SK-N-SH (cell line): ENCODE results near the gene PIEZO2. TPM values are rescaled to one million over a fixed set of nuclear protein-coding genes. Genes with fewer than 3 reads are reported as not detected.

ENCODE experiments used
- CTCF ChIA-PET: fragments of 300-600, 350-600 bp; formaldehyde crosslinking; extraction: SDS; loops from one replicate; lab custom pipeline; 2021; lab: Yijun Ruan, JAX
- POLR2A ChIA-PET: fragments of 350-600 bp; sonication (Branson Sonifier 250); formaldehyde crosslinking; extraction: SDS; loops from one replicate; lab custom pipeline; 2020; ENCODE audit warnings: antibody characterized with exemption, inconsistent platforms; lab: Yijun Ruan, JAX
- DNase-seq: peaks from one replicate; pipeline ENCODE4 v3.0.0; 2012
- H2AFZ ChIP-seq: fragments of 200-600 bp; sonication (generic); 2 replicates; pipeline ENCODE4 v1.8.1; 2016; ENCODE audit warnings: antibody characterized with exemption, mild to moderate bottlenecking, low read depth
- H3F3A ChIP-seq: fragments of 200-600 bp; sonication (generic); replicated peaks from 2 replicates; pipeline ENCODE3; 2016; ENCODE audit warnings: antibody characterized with exemption, mild to moderate bottlenecking; ENCODE audit not compliant: insufficient read depth
- H3K27ac ChIP-seq, 2 experiments: fragments of 200-500 bp in 1 of 2; fragments of 200-600 bp in 1 of 2; sonication (Bioruptor generic) in 1 of 2; sonication (generic), shearing (Covaris generic) in 1 of 2; 2 replicates each; pipeline versions ENCODE4 v1.5.1 to v1.6.1; 2014 to 2016; ENCODE audit warnings: low read depth in 2 of 2, inconsistent platforms in 1 of 2, low read length in 1 of 2, mild to moderate bottlenecking in 1 of 2, mixed read lengths in 1 of 2
- H3K27me3 ChIP-seq: fragments of 200-600 bp; sonication (generic), shearing (Covaris generic); 2 replicates; pipeline ENCODE4 v1.6.1; 2016; ENCODE audit warnings: mixed run types; ENCODE audit not compliant: insufficient read depth
- H3K36me3 ChIP-seq, 2 experiments: fragments of 200-500 bp in 1 of 2; fragments of 200-600 bp in 1 of 2; sonication (Bioruptor generic) in 1 of 2; sonication (generic) in 1 of 2; replicated peaks in 1 of 2; 2 replicates each; pipeline versions ENCODE3 to v1.5.1; 2014 to 2016; ENCODE audit warnings: low read length in 1 of 2, mild to moderate bottlenecking in 1 of 2; ENCODE audit not compliant: insufficient read depth in 2 of 2, control insufficient read depth in 1 of 2
- H3K4me1 ChIP-seq, 2 experiments: fragments of 200-500 bp in 1 of 2; fragments of 200-600 bp in 1 of 2; sonication (Bioruptor generic) in 1 of 2; sonication (generic), shearing (Covaris generic) in 1 of 2; 2 replicates each; pipeline versions ENCODE4 v1.5.1 to v1.6.1; 2014 to 2016; ENCODE audit warnings: low read depth in 1 of 2, low read length in 1 of 2, mixed run types in 1 of 2; ENCODE audit not compliant: insufficient read depth in 2 of 2, control insufficient read depth in 1 of 2
- H3K4me2 ChIP-seq: fragments of 200-600 bp; sonication (generic), shearing (Covaris generic); 2 replicates; pipeline ENCODE4 v1.6.1; 2017; ENCODE audit warnings: mixed run types
- H3K4me3 ChIP-seq, 2 experiments: fragments of 200-500 bp in 1 of 2; fragments of 200-600 bp in 1 of 2; sonication (Bioruptor generic) in 1 of 2; sonication (generic), shearing (Covaris generic) in 1 of 2; 2 replicates each; pipeline versions ENCODE4 v1.5.1 to v1.8.1; 2014 to 2016; ENCODE audit warnings: low read depth in 2 of 2, inconsistent platforms in 1 of 2, low read length in 1 of 2, mild to moderate bottlenecking in 1 of 2, mixed read lengths in 1 of 2, moderate library complexity in 1 of 2
- H3K79me2 ChIP-seq: fragments of 200-600 bp; sonication (generic); 2 replicates; pipeline ENCODE4 v1.8.1; 2017; ENCODE audit warnings: mild to moderate bottlenecking; ENCODE audit not compliant: insufficient read depth
- H3K9ac ChIP-seq: fragments of 200-600 bp; sonication (generic); 2 replicates; pipeline ENCODE4 v1.6.1; 2017; ENCODE audit warnings: mixed run types
- H3K9me2 ChIP-seq: fragments of 200-600 bp; sonication (generic); 2 replicates; pipeline ENCODE4 v1.6.1; 2017; ENCODE audit warnings: mixed run types
- H3K9me3 ChIP-seq: fragments of 200-600 bp; sonication (generic); 2 replicates; pipeline ENCODE4 v1.6.1; 2017; ENCODE audit warnings: mixed run types, mild to moderate bottlenecking, moderate library complexity
- H4K20me1 ChIP-seq: fragments of 200-600 bp; sonication (generic); 2 replicates; pipeline ENCODE4 v1.6.1; 2017; ENCODE audit warnings: mild to moderate bottlenecking, mixed run types; ENCODE audit not compliant: insufficient read depth
- CHD2 ChIP-seq: fragments of 150-350 bp; IDR thresholded peaks from 2 replicates; pipeline ENCODE4 v1.6.1; 2018; ENCODE audit warnings: low read length; ENCODE audit not compliant: partially characterized antibody
- EP300 ChIP-seq, 2 experiments: IDR thresholded peaks; 2 replicates each; pipeline versions ENCODE4 v1.4.0 to v1.6.1; 2012; ENCODE audit warnings: borderline replicate concordance in 1 of 2, low read depth in 1 of 2, low read length in 1 of 2
- FOXJ3 ChIP-seq: sonication (generic); formaldehyde crosslinking; IDR thresholded peaks from 2 replicates; pipeline ENCODE4 v1.5.1; 2020; ENCODE audit warnings: mild to moderate bottlenecking, missing genetic modification reagents
- FOXM1 ChIP-seq: IDR thresholded peaks from 2 replicates; pipeline ENCODE4 v1.4.0; 2012; ENCODE audit warnings: low read depth, mild to moderate bottlenecking
- GABPA ChIP-seq: IDR thresholded peaks from 2 replicates; pipeline ENCODE4 v1.4.0; 2012; ENCODE audit warnings: low read depth, mild to moderate bottlenecking
- GATA2 ChIP-seq: sonication (generic); formaldehyde crosslinking; IDR thresholded peaks from 2 replicates; pipeline ENCODE4 v1.5.0; 2020; ENCODE audit warnings: mild to moderate bottlenecking, missing genetic modification reagents
- JUND ChIP-seq: IDR thresholded peaks from 2 replicates; pipeline ENCODE4 v1.4.0; 2012
- MEF2A ChIP-seq: IDR thresholded peaks from 2 replicates; pipeline ENCODE4 v1.4.0; 2012; ENCODE audit warnings: low read depth, borderline replicate concordance
- MXI1 ChIP-seq: IDR thresholded peaks from 2 replicates; pipeline ENCODE4 v1.6.1; 2012; ENCODE audit warnings: mild to moderate bottlenecking, low read depth, low read length, improper control_type of control experiment
- NFIC ChIP-seq: IDR thresholded peaks from 2 replicates; pipeline ENCODE4 v1.4.0; 2012; ENCODE audit warnings: borderline replicate concordance
- PBX3 ChIP-seq: IDR thresholded peaks from 2 replicates; pipeline ENCODE4; 2012
- POLR2AphosphoS5 ChIP-seq: IDR thresholded peaks from 2 replicates; pipeline ENCODE4 v1.6.1; 2012; ENCODE audit warnings: low read depth, low read length
- RCOR1 ChIP-seq: fragments of 150-350 bp; IDR thresholded peaks from 2 replicates; pipeline ENCODE4 v1.6.1; 2017; ENCODE audit warnings: antibody characterized with exemption, low read length
- REST ChIP-seq: IDR thresholded peaks from 2 replicates; pipeline ENCODE4 v1.6.1; 2012; ENCODE audit warnings: mild to moderate bottlenecking, low read depth, low read length, moderate library complexity
- RFX5 ChIP-seq: IDR thresholded peaks from 2 replicates; pipeline ENCODE4 v1.6.1; 2012; ENCODE audit warnings: mild to moderate bottlenecking, improper control_type of control experiment, low read length
- SIN3A ChIP-seq: IDR thresholded peaks from 2 replicates; pipeline ENCODE4 v1.6.1; 2012; ENCODE audit warnings: low read depth, mild to moderate bottlenecking, low read length, moderate library complexity, borderline replicate concordance
- TCF12 ChIP-seq: IDR thresholded peaks from 2 replicates; pipeline ENCODE4 v1.4.0; 2012
- TEAD4 ChIP-seq: IDR thresholded peaks from 2 replicates; pipeline ENCODE4 v1.4.0; 2012; ENCODE audit warnings: mild to moderate bottlenecking, borderline replicate concordance; ENCODE audit not compliant: insufficient read depth
- WGBS: methylation state at CpG from one replicate; pipeline ENCODE4 v1.1.6; 2017; ENCODE audit warnings: low lambda C conversion rate; 5-methylcytosine and 5-hydroxymethylcytosine counted together
- polyA plus RNA-seq, 3 experiments: library from polyadenylated mRNA; depleted of rRNA; stranded (reverse); fragments of >200 nt; gene quantifications; 2 replicates each; pipeline ENCODE4 v1.2.3, GENCODE V29; 2012
- TF ChIP-seq, protein P1 (sequence below): IDR thresholded peaks from 2 replicates; pipeline ENCODE4 v1.4.0; 2012; ENCODE audit warnings: low read depth
- TF ChIP-seq, protein P2 (sequence below): fragments of 150-350 bp; IDR thresholded peaks from 2 replicates; pipeline ENCODE4 v1.6.1; 2017; ENCODE audit warnings: antibody characterized with exemption, low read length, low read depth, borderline replicate concordance

The PIEZO2 gene
- polyA plus RNA-seq, 1 of the 3 experiments (the other 2 are of a cell fraction) = not detected

DNA sequence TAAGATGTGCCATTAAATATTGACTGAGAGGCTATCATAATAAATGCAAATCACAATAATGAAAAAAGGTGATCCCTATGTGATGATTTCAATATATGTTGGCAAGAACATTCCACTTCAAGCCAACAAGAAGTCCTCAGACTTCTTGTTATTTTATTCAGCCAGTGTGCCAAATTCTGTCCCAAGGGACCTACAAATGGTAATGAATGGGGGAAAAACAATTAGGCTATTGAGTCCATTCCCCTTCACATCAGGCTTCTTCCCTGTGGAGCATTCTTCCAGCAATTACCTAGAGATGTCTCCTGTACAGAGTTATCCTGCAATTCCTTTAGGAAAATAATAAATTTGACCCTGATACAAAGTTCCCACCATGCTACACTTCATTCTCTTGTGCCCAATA lies 144.4 kb downstream of the PIEZO2 start:
- Histone ChIP-seq H3K4me2 (no peak overlapping the region), H4K20me1 (no peaks in the 10 kb centered on the region)
- CTCF ChIA-PET = no interaction called here
- no peak for TF ChIP-seq FOXM1
- TF ChIP-seq, all 33 proteins: peak for 0
- Histone ChIP-seq H3K9me2 (no peaks in the 10 kb centered on the region), H3K79me2 (no peaks in the 10 kb centered on the region), H3K27me3 (no peaks in the 10 kb centered on the region), H3K36me3 (no peaks in the 10 kb centered on the region), H3K9ac (no peak overlapping the region), H3K9me3 (no peaks in the 10 kb centered on the region), H3K27ac (no peak overlapping the region), H3F3A (no peaks in the 10 kb centered on the region), H2AFZ (no peak overlapping the region), H3K4me1 (no peaks in the 10 kb centered on the region), H3K4me3 (no peak overlapping the region)
- POLR2A ChIA-PET = no interaction called here
- DNase-seq = no peak

- ChIA-PET POLR2A (no interaction called here), CTCF (no interaction called here)
- H3K27ac ChIP-seq = no peak overlapping the region
- WGBS = 1% methylated on average over 4 of the region's 4 CpGs
- no peak for DNase-seq
- H3K9me3 ChIP-seq = no peaks in the 10 kb centered on the region
- no peaks in the 10 kb centered on the region for H4K20me1 ChIP-seq
- no peaks in the 10 kb centered on the region for H3K9me2 ChIP-seq
- H3K4me1 ChIP-seq = no peaks in the 10 kb centered on the region
- no peak overlapping the region for H3K4me3 ChIP-seq
- H3F3A ChIP-seq = no peaks in the 10 kb centered on the region
- H3K4me2 ChIP-seq = no peak overlapping the region
- H3K79me2 ChIP-seq = no peaks in the 10 kb centered on the region
- H3K36me3 ChIP-seq = no peaks in the 10 kb centered on the region
- H3K9ac ChIP-seq = no peak overlapping the region
- H3K27me3 ChIP-seq = no peaks in the 10 kb centered on the region
- no peak for TF ChIP-seq RCOR1
- no peak for TF ChIP-seq SIN3A
- TF ChIP-seq NFIC = no peak
- no peak for TF ChIP-seq MXI1
- no peak for TF ChIP-seq PBX3
- no peak for TF ChIP-seq EP300 (IDR thresholded peaks at IDR 0.05; ENCODE audit: borderline replicate concordance in 1 of 2, low read depth in 1 of 2, low read length in 1 of 2)
- no peak for TF ChIP-seq TEAD4
- TF ChIP-seq GABPA = no peak
- TF ChIP-seq RFX5 = no peak
- TF ChIP-seq, protein P1, sequence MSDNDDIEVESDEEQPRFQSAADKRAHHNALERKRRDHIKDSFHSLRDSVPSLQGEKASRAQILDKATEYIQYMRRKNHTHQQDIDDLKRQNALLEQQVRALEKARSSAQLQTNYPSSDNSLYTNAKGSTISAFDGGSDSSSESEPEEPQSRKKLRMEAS = no peak
- TF ChIP-seq, protein P2, sequence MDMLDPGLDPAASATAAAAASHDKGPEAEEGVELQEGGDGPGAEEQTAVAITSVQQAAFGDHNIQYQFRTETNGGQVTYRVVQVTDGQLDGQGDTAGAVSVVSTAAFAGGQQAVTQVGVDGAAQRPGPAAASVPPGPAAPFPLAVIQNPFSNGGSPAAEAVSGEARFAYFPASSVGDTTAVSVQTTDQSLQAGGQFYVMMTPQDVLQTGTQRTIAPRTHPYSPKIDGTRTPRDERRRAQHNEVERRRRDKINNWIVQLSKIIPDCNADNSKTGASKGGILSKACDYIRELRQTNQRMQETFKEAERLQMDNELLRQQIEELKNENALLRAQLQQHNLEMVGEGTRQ = no peak
- TF ChIP-seq FOXM1 = no peak
- no peak for TF ChIP-seq POLR2AphosphoS5
- no peak for TF ChIP-seq TCF12
- TF ChIP-seq FOXJ3 (CRISPR knock-in tag) = no peak
- TF ChIP-seq GATA2 = no peak
- no peak for TF ChIP-seq CHD2
- TF ChIP-seq MEF2A = no peak
- no peak for TF ChIP-seq JUND
- TF ChIP-seq REST = no peak
- no peak overlapping the region for H2AFZ ChIP-seq
Measured at GRCh38 chr18:11004294-11004693, 145.1 kb downstream of the PIEZO2 start.
